Activated CD8-positive, alpha-beta memory T cell treated with anti-CD3 and anti-CD28 coated beads for 36 hours (primary cell): Measurements from ENCODE around the gene PRDM7. TPM values are rescaled to one million over a fixed set of nuclear protein-coding genes. Genes with fewer than 3 reads are reported as not detected.
"Not testable (repeated sequence)": the region's sequence is repeated elsewhere in the genome, so short reads cannot be mapped to it uniquely, and the experiment has no call there.

Source experiments
- CTCF ChIA-PET: fragments of 350-600 bp; sonication (Branson Sonifier 250); formaldehyde crosslinking; loops from one replicate; lab custom pipeline; 2021; ENCODE audit warnings: antibody characterized with exemption; lab: Charles Lee
- POLR2A ChIA-PET: fragments of 350-600 bp; sonication (Branson Sonifier 250); formaldehyde crosslinking; loops from one replicate; lab custom pipeline; 2021; ENCODE audit warnings: antibody characterized with exemption; lab: Charles Lee
- total RNA-seq, 2 experiments: library from RNA; stranded (reverse); gene quantifications; one replicate each; pipeline ENCODE4 v1.2.3, GENCODE V29; 2021

The PRDM7 gene
- total RNA-seq, 2 experiments from 2014 or later = not detected

GRCh38 chr16:90019543-90020259, 57.4 kb downstream of the PRDM7 start:
- ChIA-PET CTCF (interaction anchor here (0.9 to 1.3 kb wide), 3 partner anchors 9 to 35 kb away, joined by 3 read pairs; no protein-coding TSS in a partner anchor), POLR2A (interaction anchor here (0.6 kb wide), 1 partner anchor 46 kb away, joined by 3 read pairs; no protein-coding TSS in a partner anchor)

- CTCF ChIA-PET = interaction anchor here (1.3 kb wide), 1 partner anchor 8 kb away, joined by 3 read pairs; no protein-coding TSS in a partner anchor
- POLR2A ChIA-PET = no interaction called here
These were observed 58.2 kb downstream of the PRDM7 start, which contains the start of gene DBNDD1 for GRCh38 chr16:90018652-90019542. Gene DBNDD1, minus strand, starts transcription at chr16:90019456. Its CDS starts 115 bp downstream, at chr16:90019341.

GRCh38 chr16:90018297-90018651, 58.9 kb downstream of the PRDM7 start:
- POLR2A ChIA-PET = no interaction called here
- CTCF ChIA-PET = interaction anchor here (1.3 kb wide), 1 partner anchor 8 kb away, joined by 3 read pairs; no protein-coding TSS in a partner anchor

GRCh38 chr16:90016339-90016950, 60.7 kb downstream of the PRDM7 start:
- ChIA-PET POLR2A (no interaction called here), CTCF (no interaction called here)

GRCh38 chr16:90015586-90016338, 61.4 kb downstream of the PRDM7 start:
- ChIA-PET CTCF (interaction anchor here (0.7 kb wide), 1 partner anchor 1236 kb away, joined by 3 read pairs; no protein-coding TSS in a partner anchor), POLR2A (no interaction called here)

GRCh38 chr16:90012991-90013745, 64.0 kb downstream of the PRDM7 start:
- ChIA-PET CTCF (no interaction called here), POLR2A (no interaction called here)

GRCh38 chr16:90011908-90012501, 65.1 kb downstream of the PRDM7 start:
- ChIA-PET POLR2A (no interaction called here), CTCF (no interaction called here)

GRCh38 chr16:90011508-90011819, 65.7 kb downstream of the PRDM7 start:
- ChIA-PET CTCF (no interaction called here), POLR2A (no interaction called here)

GRCh38 chr16:90010676-90011507, 66.2 kb downstream of the PRDM7 start:
- ChIA-PET CTCF (interaction anchor here (1.1 kb wide), 1 partner anchor 8 kb away, joined by 3 read pairs; the partner anchor contains the start of gene DBNDD1), POLR2A (no interaction called here)

GRCh38 chr16:90009172-90009899, 67.8 kb downstream of the PRDM7 start:
- ChIA-PET CTCF (interaction anchor here (1.2 kb wide), 1 partner anchor 9 kb away, joined by 3 read pairs; no protein-coding TSS in a partner anchor), POLR2A (no interaction called here)

- CTCF ChIA-PET = interaction anchor here (1.2 kb wide), 1 partner anchor 9 kb away, joined by 3 read pairs; no protein-coding TSS in a partner anchor
- POLR2A ChIA-PET = no interaction called here
These were observed 68.4 kb downstream of the PRDM7 start for GRCh38 chr16:90008708-90009145.

GRCh38 chr16:90007635-90008234, 69.4 kb downstream of the PRDM7 start:
- CTCF ChIA-PET, POLR2A ChIA-PET: not testable (repeated sequence)

- POLR2A ChIA-PET = no interaction called here
These were observed 70.1 kb downstream of the PRDM7 start for GRCh38 chr16:90007015-90007414.

More at GRCh38 chr16:90007015-90007414, 70.1 kb downstream of the PRDM7 start:
- CTCF ChIA-PET = no interaction called here
